Hepatocyte (in vitro differentiated cells): Measurements from ENCODE around the gene SPON1. TPM values are rescaled to one million over a fixed set of nuclear protein-coding genes. Genes with fewer than 3 reads are reported as not detected.

Source experiments
- DNase-seq: peaks from one replicate; pipeline ENCODE4 v3.0.0-alpha.2; 2016; ENCODE audit warnings: low spot score
- H2AFZ ChIP-seq: fragments of 200-600 bp; sonication (generic); 2 replicates; pipeline ENCODE4 v1.6.0; 2016; ENCODE audit warnings: antibody characterized with exemption, mild to moderate bottlenecking
- H3K27ac ChIP-seq: fragments of 200-600 bp; sonication (generic); 2 replicates; pipeline ENCODE4 v1.5.1; 2016; ENCODE audit warnings: mild to moderate bottlenecking
- H3K27me3 ChIP-seq: fragments of 200-600 bp; sonication (generic); 2 replicates; pipeline ENCODE4 v1.6.1; 2016
- H3K36me3 ChIP-seq: fragments of 200-600 bp; sonication (generic); replicated peaks from 2 replicates; pipeline ENCODE4 v1.5.1; 2016; ENCODE audit warnings: low read depth; ENCODE audit not compliant: insufficient read depth
- H3K4me1 ChIP-seq: fragments of 200-600 bp; sonication (generic); 2 replicates; pipeline ENCODE4 v1.5.1; 2016; ENCODE audit warnings: mild to moderate bottlenecking, moderate library complexity; ENCODE audit not compliant: insufficient read depth
- H3K4me2 ChIP-seq: fragments of 200-600 bp; sonication (generic); 2 replicates; pipeline ENCODE4 v1.6.0; 2016
- H3K4me3 ChIP-seq: fragments of 200-600 bp; sonication (generic); 2 replicates; pipeline ENCODE4 v1.5.1; 2016; ENCODE audit warnings: mild to moderate bottlenecking
- H3K79me2 ChIP-seq: fragments of 200-600 bp; sonication (generic); 2 replicates; pipeline ENCODE4 v1.6.0; 2017; ENCODE audit warnings: mild to moderate bottlenecking
- H3K9me2 ChIP-seq: fragments of 200-600 bp; sonication (generic); replicated peaks from 2 replicates; pipeline ENCODE4 v1.6.0; 2017; ENCODE audit warnings: mild to moderate bottlenecking; ENCODE audit not compliant: insufficient read depth
- H3K9me3 ChIP-seq: fragments of 200-600 bp; sonication (generic); 2 replicates; pipeline ENCODE4 v1.5.1; 2016; ENCODE audit warnings: low read depth, mild to moderate bottlenecking
- H4K20me1 ChIP-seq: fragments of 200-600 bp; sonication (generic); 2 replicates; pipeline ENCODE4 v1.6.0; 2016; ENCODE audit warnings: mild to moderate bottlenecking; ENCODE audit not compliant: insufficient read depth, poor library complexity, severe bottlenecking
- CTCF ChIP-seq: fragments of 200-600 bp; sonication (generic); IDR thresholded peaks from 2 replicates; pipeline ENCODE4 v1.5.1; 2016; ENCODE audit warnings: antibody characterized with exemption, mild to moderate bottlenecking; ENCODE audit not compliant: poor library complexity
- EZH2 ChIP-seq: fragments of 200-600 bp; sonication (generic); IDR thresholded peaks from 2 replicates; pipeline ENCODE4 v1.6.1; 2016; ENCODE audit warnings: antibody characterized with exemption, mild to moderate bottlenecking, borderline replicate concordance
- EZH2phosphoT487 ChIP-seq: fragments of 200-600 bp; sonication (generic); IDR thresholded peaks from one replicate; pipeline ENCODE4 v1.6.1; 2018; ENCODE audit warnings: antibody characterized with exemption, mild to moderate bottlenecking, low read depth, moderate library complexity; ENCODE audit not compliant: unreplicated experiment, severe bottlenecking
- WGBS: methylation state at CpG from one replicate; pipeline ENCODE4 v1.1.6; 2016; ENCODE audit warnings: low lambda C conversion rate; ENCODE audit errors: missing lambda C conversion rate; 5-methylcytosine and 5-hydroxymethylcytosine counted together
- polyA plus RNA-seq: library from polyadenylated mRNA; unstranded; fragments of >200 nt; fragmentation: Nextera tagmentation; extraction: Ambion mirVana; gene quantifications from 2 replicates; pipeline ENCODE4 v1.2.1, GENCODE V29; 2016
- total RNA-seq: library from RNA; depleted of rRNA; stranded (reverse); fragments of >200 nt; gene quantifications from 2 replicates; pipeline ENCODE4 v1.2.3, GENCODE V29; 2014

The SPON1 gene
- total and polyA plus RNA-seq, 2 experiments from 2014 or later: 47.8 to 73.1 TPM

GRCh38 chr11:14305649-14306048 lies 343.1 kb downstream of the SPON1 start:
- peaks cover 19% of the 10 kb centered on the region for H3K4me1 ChIP-seq
- H3K4me3 ChIP-seq: no peak overlapping the region
- WGBS: 98% methylated on average over 7 of the region's 7 CpGs

GRCh38 chr11:14306481-14306880 lies 344.0 kb downstream of the SPON1 start:
- H3K79me2 ChIP-seq: peaks cover 83% of the 10 kb centered on the region
- H2AFZ ChIP-seq: no peak overlapping the region
- H3K4me2 ChIP-seq: no peak overlapping the region
- no peaks in the 10 kb centered on the region for H3K9me2 ChIP-seq
- H3K27ac ChIP-seq: no peak overlapping the region
- H4K20me1 ChIP-seq: peaks cover 11% of the 10 kb centered on the region
- 92% methylated on average over 1 of the region's 1 CpG for WGBS
- H3K4me1 ChIP-seq: peaks cover 23% of the 10 kb centered on the region
- H3K27me3 ChIP-seq: no peaks in the 10 kb centered on the region
- H3K4me3 ChIP-seq: no peak overlapping the region
- TF ChIP-seq CTCF (no peak), EZH2 (no peak), EZH2phosphoT487 (no peak)
- no peaks in the 10 kb centered on the region for H3K36me3 ChIP-seq
- H3K9me3 ChIP-seq: no peaks in the 10 kb centered on the region
- no peak for DNase-seq

More at GRCh38 chr11:14305649-14306048, 343.1 kb downstream of the SPON1 start:
- peaks cover 82% of the 10 kb centered on the region for H3K79me2 ChIP-seq
- no peak for DNase-seq
- H3K27ac ChIP-seq: no peak overlapping the region
- peaks cover 11% of the 10 kb centered on the region for H4K20me1 ChIP-seq
- no peaks in the 10 kb centered on the region for H3K9me3 ChIP-seq
- H3K9me2 ChIP-seq: no peaks in the 10 kb centered on the region
- H3K36me3 ChIP-seq: no peaks in the 10 kb centered on the region
- H3K4me2 ChIP-seq: no peak overlapping the region
- H2AFZ ChIP-seq: no peak overlapping the region
- H3K27me3 ChIP-seq: no peaks in the 10 kb centered on the region
- TF ChIP-seq EZH2 (no peak), CTCF (no peak), EZH2phosphoT487 (no peak)

GRCh38 chr11:14308114-14308896 lies 345.8 kb downstream of the SPON1 start:
- Histone ChIP-seq H3K9me3 (no peaks in the 10 kb centered on the region), H3K27ac (peak overlapping the region; percentile 44), H2AFZ (no peak overlapping the region), H3K9me2 (no peaks in the 10 kb centered on the region), H4K20me1 (peaks cover 17% of the 10 kb centered on the region), H3K4me1 (peaks cover 26% of the 10 kb centered on the region), H3K4me3 (no peak overlapping the region), H3K27me3 (no peaks in the 10 kb centered on the region), H3K36me3 (no peaks in the 10 kb centered on the region), H3K4me2 (peak overlapping the region; percentile 49), H3K79me2 (peaks cover 83% of the 10 kb centered on the region)
- 34% methylated on average over 5 of the region's 5 CpGs for WGBS
- TF ChIP-seq EZH2 (no peak), CTCF (peak; percentile 57)
- peak; percentile 67 for DNase-seq
